Esophagus squamous epithelium (tissue), 4 donors: Measurements from ENCODE around the gene ATP11A.

Source experiments
- CTCF ChIP-seq, 6 experiments: fragments of 450-650 bp in 4 of 6; fragments of 200-600 bp in 2 of 6; sonication (generic) in 2 of 6; IDR thresholded peaks; one replicate each; pipeline ENCODE4 v1.5.1; 2016 to 2019; ENCODE audit warnings: antibody characterized with exemption in 6 of 6, mild to moderate bottlenecking in 4 of 6, moderate library complexity in 4 of 6
- POLR2A ChIP-seq, 4 donors: fragments of 450-650 bp; IDR thresholded peaks; one replicate each; pipeline ENCODE4 v1.6.1; 2017; ENCODE audit warnings: antibody characterized with exemption in 4 of 4, mild to moderate bottlenecking in 4 of 4, moderate library complexity in 3 of 4

DNA sequence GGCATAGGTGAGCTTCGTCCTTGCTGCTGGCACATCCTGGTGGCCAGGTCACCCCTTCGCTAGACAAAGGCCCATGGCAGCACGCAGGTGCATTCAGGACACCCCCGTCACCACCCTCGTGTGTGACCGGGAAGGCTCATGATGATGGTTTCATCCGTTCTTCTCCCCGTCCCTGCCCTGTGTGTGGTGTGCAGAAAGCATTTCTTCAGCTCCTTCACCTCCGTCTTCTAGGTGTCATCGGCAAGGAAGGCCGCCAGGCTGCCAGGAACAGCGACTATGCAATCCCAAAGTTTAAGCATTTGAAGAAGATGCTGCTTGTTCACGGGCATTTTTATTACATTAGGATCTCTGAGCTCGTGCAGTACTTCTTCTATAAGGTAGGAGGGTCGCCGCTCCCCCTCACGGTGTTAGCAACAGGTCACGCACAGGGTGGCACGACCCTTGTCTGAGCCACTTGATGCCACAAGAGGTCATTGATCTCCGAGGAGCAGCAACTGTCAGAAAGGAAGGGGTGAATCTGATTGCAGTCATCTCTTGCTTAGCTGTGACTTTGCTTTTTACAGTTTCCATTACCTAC is 168.2 kb downstream of the ATP11A start:
- TF ChIP-seq CTCF (IDR thresholded peaks at IDR 0.05) (no peak), POLR2A (IDR thresholded peaks at IDR 0.05) (no peak)
